ENCODE measurements around the gene NRCAM.

- TF ChIP-seq CTCF (IDR thresholded peaks at IDR 0.05; ENCODE audit: insufficient read depth, low read length, poor library complexity, severe bottlenecking) (no peak), EZH2phosphoT487 (conservative IDR thresholded peaks at IDR 0.05; ENCODE audit: low read length) (no peak)
Measured at GRCh38 chr7:108375668-108376067, 80.6 kb downstream of the NRCAM start.

Data from SU-DHL-6 (cell line).